Measurements from ENCODE around the gene GTF2IRD1. TPM values are rescaled to one million over a fixed set of nuclear protein-coding genes. Genes with fewer than 3 reads are reported as not detected.

GTF2IRD1 gene
- total RNA-seq, 5 donors from 2014 or later (not counting 1 experiment from before 2014, with no cell fraction given), result 1.2 to 6.9 (median 3.3) TPM

- no peak overlapping the region for H3K27ac ChIP-seq (ENCODE audit: low read length)
- WGBS (ENCODE audit: insufficient coverage), result 90% methylated on average over 2 of the region's 7 CpGs
- Mint-ChIP-seq H3K4me1 (peaks cover 0 to 5% (median 0%) of the 10 kb centered on the region in 3 donors), H3K9me3 (no peaks in the 10 kb centered on the region), H3K27ac (no peak overlapping the region), H3K36me3 (no peaks in the 10 kb centered on the region), H3K27me3 (peaks cover 0 to 4% of the 10 kb centered on the region in 2 donors), H3K4me3 (no peak overlapping the region)
- H3K9me3 ChIP-seq, result no peaks in the 10 kb centered on the region
- no peaks in the 10 kb centered on the region for H3K27me3 ChIP-seq (replicated peaks in 1 of 2; ENCODE audit: control insufficient read depth in 2 of 2, extremely low read depth in 1 of 2, insufficient read depth in 2 of 2, low read length in 1 of 2)
- no peaks in the 10 kb centered on the region for H3K36me3 ChIP-seq (ENCODE audit: control insufficient read depth in 2 of 2, extremely low read depth in 1 of 2, insufficient read depth in 1 of 2, low read length in 1 of 2)
- no peak for DNase-seq
- CTCF ChIA-PET, result interaction anchor here in 1 of 2 donors (0.7 to 1.0 kb wide), 2 partner anchors 111 to 155 kb away, joined by 3 to 5 read pairs; no protein-coding TSS in a partner anchor
- POLR2A ChIA-PET, result interaction anchor here in 1 of 2 donors (0.6 kb wide), 1 partner anchor 196 kb away, joined by 4 read pairs; no protein-coding TSS in a partner anchor
- no peaks in the 10 kb centered on the region for H3K4me1 ChIP-seq (ENCODE audit: control insufficient read depth in 1 of 2, extremely low read depth in 1 of 2, insufficient read depth in 2 of 2, low read length in 2 of 2)
- no peak overlapping the region for H3K4me3 ChIP-seq (ENCODE audit: control insufficient read depth in 1 of 2, extremely low read depth in 1 of 2, low read length in 1 of 2)
- no peak for ATAC-seq (replicated peaks in 1 of 4)
These were observed 122.1 kb downstream of the GTF2IRD1 start for GRCh38 chr7:74575811-74576210.

GRCh38 chr7:74579800-74580685 is 126.3 kb downstream of the GTF2IRD1 start:
- H3K4me1 ChIP-seq (ENCODE audit: control insufficient read depth in 1 of 2, extremely low read depth in 1 of 2, insufficient read depth in 2 of 2, low read length in 2 of 2), result no peaks in the 10 kb centered on the region
- no peak for ATAC-seq (replicated peaks in 1 of 4)
- ChIA-PET CTCF (no interaction called here), POLR2A (no interaction called here)
- Mint-ChIP-seq H3K4me1 (no peaks in the 10 kb centered on the region), H3K27me3 (peaks cover 0 to 4% of the 10 kb centered on the region in 2 donors), H3K27ac (no peak overlapping the region), H3K9me3 (no peaks in the 10 kb centered on the region), H3K36me3 (no peaks in the 10 kb centered on the region), H3K4me3 (no peak overlapping the region)
- WGBS (ENCODE audit: insufficient coverage), result 83% methylated on average over 14 of the region's 22 CpGs
- no peaks in the 10 kb centered on the region for H3K9me3 ChIP-seq
- no peak overlapping the region for H3K27ac ChIP-seq (ENCODE audit: low read length)
- no peak for DNase-seq
- H3K27me3 ChIP-seq (replicated peaks in 1 of 2; ENCODE audit: control insufficient read depth in 2 of 2, extremely low read depth in 1 of 2, insufficient read depth in 2 of 2, low read length in 1 of 2), result peaks cover 0 to 5% of the 10 kb centered on the region in 2 experiments
- no peak overlapping the region for H3K4me3 ChIP-seq (ENCODE audit: control insufficient read depth in 1 of 2, extremely low read depth in 1 of 2, low read length in 1 of 2)
- H3K36me3 ChIP-seq (ENCODE audit: control insufficient read depth in 2 of 2, extremely low read depth in 1 of 2, insufficient read depth in 1 of 2, low read length in 1 of 2), result no peaks in the 10 kb centered on the region

GRCh38 chr7:74581916-74582440 is 128.3 kb downstream of the GTF2IRD1 start:
- Histone ChIP-seq H3K27me3 (replicated peaks in 1 of 2; ENCODE audit: control insufficient read depth in 2 of 2, extremely low read depth in 1 of 2, insufficient read depth in 2 of 2, low read length in 1 of 2) (peaks cover 0 to 5% of the 10 kb centered on the region in 2 experiments), H3K4me3 (ENCODE audit: control insufficient read depth in 1 of 2, extremely low read depth in 1 of 2, low read length in 1 of 2) (no peak overlapping the region), H3K4me1 (ENCODE audit: control insufficient read depth in 1 of 2, extremely low read depth in 1 of 2, insufficient read depth in 2 of 2, low read length in 2 of 2) (no peaks in the 10 kb centered on the region), H3K9me3 (no peaks in the 10 kb centered on the region), H3K27ac (ENCODE audit: low read length) (no peak overlapping the region), H3K36me3 (ENCODE audit: control insufficient read depth in 2 of 2, extremely low read depth in 1 of 2, insufficient read depth in 1 of 2, low read length in 1 of 2) (no peaks in the 10 kb centered on the region)
- DNase-seq, result no peak
- no peak for ATAC-seq (replicated peaks in 1 of 4)
- Mint-ChIP-seq H3K9me3 (no peaks in the 10 kb centered on the region), H3K27ac (no peak overlapping the region), H3K4me3 (no peak overlapping the region), H3K36me3 (no peaks in the 10 kb centered on the region), H3K4me1 (no peaks in the 10 kb centered on the region), H3K27me3 (peaks cover 0 to 4% of the 10 kb centered on the region in 2 donors)
- CTCF ChIA-PET, result no interaction called here
- POLR2A ChIA-PET, result no interaction called here
- WGBS (ENCODE audit: insufficient coverage), result 74% methylated on average over 10 of the region's 12 CpGs

DNA sequence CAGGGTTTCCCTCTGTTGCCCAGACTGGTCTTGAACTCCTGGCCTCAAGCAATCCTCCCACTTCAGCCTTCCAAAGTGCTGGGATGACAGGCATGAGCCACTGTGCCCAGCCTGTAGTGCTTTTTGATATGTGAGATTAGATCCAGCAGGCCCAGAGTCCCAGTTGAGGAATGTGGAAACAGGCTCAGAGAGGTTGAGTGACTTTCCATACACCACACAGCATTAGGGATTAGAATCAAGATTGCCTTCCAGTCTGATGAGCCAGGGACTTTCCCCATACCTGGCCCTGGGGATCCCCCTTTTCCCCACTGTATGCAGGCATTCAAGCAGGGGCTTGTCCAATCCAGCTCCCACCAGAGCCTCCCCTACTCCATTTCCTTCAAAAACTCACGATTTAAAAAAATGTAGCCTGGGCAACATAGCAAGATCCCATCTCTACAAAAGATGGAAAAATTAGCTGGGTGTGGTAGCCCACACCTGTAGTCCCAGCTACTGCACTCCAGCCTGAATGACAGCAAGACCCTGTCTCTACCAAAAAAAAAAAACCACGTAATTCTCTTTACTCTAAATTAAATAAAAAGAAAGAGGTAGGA is 128.8 kb downstream of the GTF2IRD1 start:
- Mint-ChIP-seq H3K9me3 (no peaks in the 10 kb centered on the region), H3K36me3 (no peaks in the 10 kb centered on the region), H3K27me3 (no peaks in the 10 kb centered on the region), H3K27ac (no peak overlapping the region), H3K4me1 (no peaks in the 10 kb centered on the region), H3K4me3 (no peak overlapping the region)
- Histone ChIP-seq H3K36me3 (ENCODE audit: control insufficient read depth in 2 of 2, extremely low read depth in 1 of 2, insufficient read depth in 1 of 2, low read length in 1 of 2) (no peaks in the 10 kb centered on the region), H3K27ac (ENCODE audit: low read length) (no peak overlapping the region), H3K27me3 (replicated peaks in 1 of 2; ENCODE audit: control insufficient read depth in 2 of 2, extremely low read depth in 1 of 2, insufficient read depth in 2 of 2, low read length in 1 of 2) (peaks cover 0 to 5% of the 10 kb centered on the region in 2 experiments), H3K4me3 (ENCODE audit: control insufficient read depth in 1 of 2, extremely low read depth in 1 of 2, low read length in 1 of 2) (no peak overlapping the region), H3K9me3 (no peaks in the 10 kb centered on the region), H3K4me1 (ENCODE audit: control insufficient read depth in 1 of 2, extremely low read depth in 1 of 2, insufficient read depth in 2 of 2, low read length in 2 of 2) (no peaks in the 10 kb centered on the region)
- no CpG with 5 or more reads among the region's 2 CpGs for WGBS (ENCODE audit: insufficient coverage)
- no peak for DNase-seq
- CTCF ChIA-PET, result interaction anchor here in 1 of 2 donors (0.6 kb wide), 1 partner anchor 7 kb away, joined by 3 read pairs; no protein-coding TSS in a partner anchor
- no peak for ATAC-seq (replicated peaks in 1 of 4)
- POLR2A ChIA-PET, result no interaction called here

- CTCF ChIA-PET, result no interaction called here
- H3K4me3 ChIP-seq (ENCODE audit: control insufficient read depth in 1 of 2, extremely low read depth in 1 of 2, low read length in 1 of 2), result no peak overlapping the region
- H3K36me3 ChIP-seq (ENCODE audit: control insufficient read depth in 2 of 2, extremely low read depth in 1 of 2, insufficient read depth in 1 of 2, low read length in 1 of 2), result no peaks in the 10 kb centered on the region
- H3K4me3 Mint-ChIP-seq, result no peak overlapping the region
- WGBS (ENCODE audit: insufficient coverage), result 93% methylated on average over 7 of the region's 8 CpGs
- no peaks in the 10 kb centered on the region for H3K27me3 Mint-ChIP-seq
- no peak overlapping the region for H3K27ac ChIP-seq (ENCODE audit: low read length)
- H3K36me3 Mint-ChIP-seq, result no peaks in the 10 kb centered on the region
- no peaks in the 10 kb centered on the region for H3K4me1 ChIP-seq (ENCODE audit: control insufficient read depth in 1 of 2, extremely low read depth in 1 of 2, insufficient read depth in 2 of 2, low read length in 2 of 2)
- no peak for ATAC-seq (replicated peaks in 1 of 4)
- H3K4me1 Mint-ChIP-seq, result no peaks in the 10 kb centered on the region
- no peaks in the 10 kb centered on the region for H3K9me3 ChIP-seq
- no peak for DNase-seq
- POLR2A ChIA-PET, result interaction anchor here in 1 of 2 donors (0.6 kb wide), 1 partner anchor 386 kb away, joined by 5 read pairs; no protein-coding TSS in a partner anchor
- peaks cover 0 to 5% of the 10 kb centered on the region in 2 experiments for H3K27me3 ChIP-seq (replicated peaks in 1 of 2; ENCODE audit: control insufficient read depth in 2 of 2, extremely low read depth in 1 of 2, insufficient read depth in 2 of 2, low read length in 1 of 2)
- no peaks in the 10 kb centered on the region for H3K9me3 Mint-ChIP-seq
- no peak overlapping the region for H3K27ac Mint-ChIP-seq
These were observed 129.9 kb downstream of the GTF2IRD1 start for GRCh38 chr7:74583630-74584029.

DNA sequence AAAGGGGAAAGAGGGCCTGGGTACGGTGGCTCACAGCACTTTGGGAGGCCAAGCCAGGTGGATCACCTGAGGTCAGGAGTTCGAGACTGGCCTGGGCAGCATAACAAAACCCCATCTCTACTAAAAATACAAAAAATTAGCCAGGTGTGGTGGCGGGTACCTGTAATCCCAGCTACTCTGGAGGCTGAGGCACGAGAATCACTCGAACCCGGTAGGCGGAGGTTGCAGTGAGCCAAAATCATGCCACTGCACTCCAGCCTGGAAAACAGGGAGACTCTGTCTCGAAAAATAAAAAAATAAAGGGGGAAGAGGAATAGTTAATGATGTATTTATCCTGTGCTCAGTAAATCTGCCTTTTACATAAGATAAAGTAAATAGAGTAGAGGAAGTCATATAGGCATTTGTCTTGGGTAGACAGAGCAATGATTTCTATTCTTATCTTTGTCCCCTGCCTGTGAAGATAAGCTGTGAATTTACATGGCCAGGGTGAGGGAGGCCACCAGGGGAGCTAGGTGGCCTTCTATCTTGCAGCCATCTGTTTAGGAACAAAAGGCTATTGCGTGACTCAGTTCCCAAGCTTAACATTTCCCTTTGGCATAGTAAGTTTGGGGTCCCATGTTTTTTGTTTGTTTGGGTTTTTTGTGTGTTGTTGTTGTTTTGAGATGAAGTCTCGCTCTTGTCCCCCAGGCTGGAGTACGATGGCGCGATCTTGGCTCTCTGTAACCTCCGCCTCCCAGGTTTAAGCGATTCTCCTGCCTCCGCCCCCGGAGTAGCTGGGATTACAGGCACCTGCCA is 130.7 kb downstream of the GTF2IRD1 start:
- no peak overlapping the region for H3K4me3 ChIP-seq (ENCODE audit: control insufficient read depth in 1 of 2, extremely low read depth in 1 of 2, low read length in 1 of 2)
- CTCF ChIA-PET, result no interaction called here
- no peaks in the 10 kb centered on the region for H3K4me1 ChIP-seq (ENCODE audit: control insufficient read depth in 1 of 2, extremely low read depth in 1 of 2, insufficient read depth in 2 of 2, low read length in 2 of 2)
- POLR2A ChIA-PET, result no interaction called here
- no peak for ATAC-seq (replicated peaks in 1 of 4)
- 96% methylated on average over 15 of the region's 17 CpGs for WGBS (ENCODE audit: insufficient coverage)
- H3K9me3 Mint-ChIP-seq, result no peaks in the 10 kb centered on the region
- no peak overlapping the region for H3K4me3 Mint-ChIP-seq
- H3K36me3 ChIP-seq (ENCODE audit: control insufficient read depth in 2 of 2, extremely low read depth in 1 of 2, insufficient read depth in 1 of 2, low read length in 1 of 2), result no peaks in the 10 kb centered on the region
- H3K4me1 Mint-ChIP-seq, result no peaks in the 10 kb centered on the region
- no peak overlapping the region for H3K27ac ChIP-seq (ENCODE audit: low read length)
- no peaks in the 10 kb centered on the region for H3K36me3 Mint-ChIP-seq
- H3K27ac Mint-ChIP-seq, result no peak overlapping the region
- DNase-seq, result no peak
- H3K9me3 ChIP-seq, result no peaks in the 10 kb centered on the region
- H3K27me3 ChIP-seq (replicated peaks in 1 of 2; ENCODE audit: control insufficient read depth in 2 of 2, extremely low read depth in 1 of 2, insufficient read depth in 2 of 2, low read length in 1 of 2), result peaks cover 0 to 5% of the 10 kb centered on the region in 2 experiments
- H3K27me3 Mint-ChIP-seq, result no peaks in the 10 kb centered on the region
